Superior temporal gyrus (tissue), 1 donor: ENCODE measurements around the gene S1PR2.
A peak's percentile ranks its signal among the peaks of the same experiment; 100 is the strongest.

Experiments
- DNase-seq: peaks from one replicate; pipeline ENCODE4 v3.0.0-alpha.2; 2016; ENCODE audit errors: extremely low spot score

The S1PR2 gene

DNA sequence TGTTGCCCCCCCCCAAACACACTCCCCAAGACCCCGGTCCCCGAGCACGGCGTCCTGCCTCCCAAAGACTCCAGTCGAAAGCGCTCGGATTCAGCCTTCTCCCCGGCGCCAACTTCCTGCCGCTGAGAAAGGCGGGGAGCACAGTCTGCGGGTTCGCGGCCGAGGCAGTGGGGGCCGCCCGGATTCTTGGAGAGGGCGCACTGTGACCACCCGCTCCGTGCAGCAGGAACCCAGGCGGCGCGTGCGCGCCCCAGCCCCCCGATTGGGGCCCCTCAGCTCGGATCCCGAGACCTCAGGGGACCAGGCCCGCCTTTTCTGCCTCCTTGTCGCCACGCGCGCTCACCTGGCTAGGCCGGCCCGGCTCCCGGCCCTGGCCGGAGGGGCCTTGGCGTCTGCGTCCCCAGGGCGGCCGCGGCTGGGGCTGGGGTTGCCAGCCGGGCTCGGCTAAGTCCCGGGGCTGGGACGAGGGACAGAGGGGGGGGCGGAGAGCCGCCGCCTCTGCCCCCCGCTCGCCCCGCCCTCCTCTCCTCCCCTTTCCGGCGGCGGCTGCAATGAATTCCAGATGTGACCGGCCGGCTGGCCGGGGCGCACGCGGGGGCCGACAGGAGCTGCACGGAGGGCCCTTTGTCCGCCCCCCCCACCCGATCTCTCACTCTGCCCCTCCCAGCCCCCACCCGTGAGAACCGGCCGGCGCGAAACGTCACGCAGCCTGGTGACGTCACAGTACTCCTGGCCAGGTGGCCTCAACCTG, at the start of gene S1PR2:
Gene S1PR2 (minus strand): TSS at position 471 of the 751 bp plus-strand sequence. CDS start 6,426 bp downstream, outside the sequence.
- DNase-seq, result no peak

DNA sequence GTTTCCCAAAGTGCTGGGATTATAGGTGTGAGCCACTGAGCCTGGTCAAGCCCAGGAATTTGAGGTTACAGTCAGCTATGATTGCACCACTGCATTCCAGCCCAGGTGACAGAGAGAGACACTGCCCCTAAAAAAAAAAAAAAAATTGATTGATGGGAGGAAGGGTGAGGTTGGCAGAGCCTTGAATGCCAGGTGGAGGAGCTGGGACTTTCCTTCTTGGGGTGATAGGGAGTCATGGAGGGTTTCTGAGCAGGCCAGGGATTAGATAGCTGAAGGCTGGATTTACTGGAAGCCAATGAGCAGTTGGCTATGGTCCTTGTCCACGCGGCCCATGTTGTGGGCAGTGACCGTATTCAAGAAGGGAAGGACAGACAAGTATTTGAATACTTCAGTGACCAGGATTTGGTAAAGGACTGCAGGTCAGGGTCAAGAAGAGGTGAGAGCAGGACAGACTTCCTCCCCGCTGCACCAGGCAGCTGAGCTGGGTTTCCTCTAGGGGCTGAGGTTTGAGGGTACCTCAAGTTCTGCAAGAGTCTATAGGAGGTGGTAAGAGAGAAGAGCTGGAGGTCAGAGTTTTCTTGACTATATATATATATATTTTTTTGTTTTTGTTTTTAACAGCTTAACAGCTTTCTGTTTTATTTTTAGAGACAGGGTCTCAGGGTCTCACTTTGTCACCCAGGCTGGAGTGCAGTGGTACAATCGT, 48.8 kb upstream of the S1PR2 start:
- DNase-seq, result no peak

- DNase-seq, result no peak
Observed at GRCh38 chr19:10278935-10279334, 47.8 kb upstream of the S1PR2 start.

DNA sequence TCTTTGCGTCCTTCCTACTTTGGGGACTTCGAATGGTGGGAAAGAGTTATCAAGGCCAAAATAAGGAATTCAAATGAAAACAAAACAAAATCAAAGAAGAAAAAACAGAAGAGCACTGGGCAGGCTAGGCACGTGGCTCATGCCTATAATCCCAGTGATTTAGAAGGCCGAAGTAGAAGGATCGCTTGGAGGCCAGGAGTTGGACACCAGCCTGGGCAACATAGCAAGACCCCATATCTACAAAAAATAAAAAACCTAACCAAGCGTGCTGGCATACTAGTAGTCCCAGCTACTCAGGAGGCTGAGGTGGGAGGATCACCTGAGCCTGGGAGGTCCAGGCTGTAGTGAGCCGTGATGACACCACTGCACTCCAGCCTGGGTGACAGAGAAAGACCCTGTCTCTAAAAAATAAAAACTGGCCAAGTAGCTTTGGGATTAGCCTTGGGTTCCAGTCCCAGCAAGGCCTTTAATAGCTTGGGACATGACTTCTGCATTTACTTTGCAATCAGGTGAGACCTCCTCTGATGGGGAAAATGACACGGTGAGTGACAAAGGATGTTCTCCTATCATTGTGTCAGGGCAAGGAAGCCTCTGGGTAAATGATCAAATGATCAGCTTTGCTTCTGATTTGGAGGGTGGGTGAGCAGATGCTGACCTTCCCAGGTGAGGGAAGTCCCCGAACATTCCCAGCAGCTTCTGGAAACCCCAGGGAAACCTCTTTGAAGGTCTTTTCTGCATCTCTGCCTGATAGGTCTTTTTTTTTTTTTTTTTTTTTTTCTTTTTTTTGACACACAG, 46.9 kb upstream of the S1PR2 start:
- DNase-seq, result no peak

- DNase-seq, result no peak
Observed at GRCh38 chr19:10274589-10274988, 43.5 kb upstream of the S1PR2 start.

- no peak for DNase-seq
Observed at GRCh38 chr19:10271543-10272086, 40.5 kb upstream of the S1PR2 start.

GRCh38 chr19:10270616-10271394, 39.7 kb upstream of the S1PR2 start, which contains the start of gene ICAM1:
TSS of gene ICAM1 (plus strand) at chr19:10271120. CDS start at chr19:10271160, 40 bp downstream.
- DNase-seq, result no peak

GRCh38 chr19:10270180-10270615, 39.1 kb upstream of the S1PR2 start:
- no peak for DNase-seq

GRCh38 chr19:10269333-10270179, 38.4 kb upstream of the S1PR2 start:
- peak; percentile 74 for DNase-seq

DNA sequence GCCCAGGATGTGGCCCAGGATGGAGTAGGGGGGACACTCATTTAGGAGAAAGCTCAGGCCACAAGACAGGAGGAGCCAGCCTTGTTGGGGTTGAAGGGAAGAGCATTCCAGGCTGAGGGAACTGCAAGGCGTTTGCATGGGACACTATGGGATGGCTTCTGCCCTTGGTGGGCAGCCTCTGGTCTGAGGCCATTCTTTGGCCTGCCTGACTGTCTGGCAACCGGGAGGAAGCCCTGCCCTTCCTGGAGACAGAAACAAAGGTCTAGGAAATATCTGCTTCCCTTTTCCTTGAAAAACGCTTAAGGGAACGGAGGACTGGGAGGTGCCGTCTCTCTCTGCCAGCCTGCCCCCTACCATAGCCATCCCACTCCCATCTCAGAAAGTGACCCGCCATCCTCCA, 36.9 kb upstream of the S1PR2 start:
- DNase-seq, result no peak

- DNase-seq, result no peak
Observed at GRCh38 chr19:10266706-10267105, 35.6 kb upstream of the S1PR2 start.

DNA sequence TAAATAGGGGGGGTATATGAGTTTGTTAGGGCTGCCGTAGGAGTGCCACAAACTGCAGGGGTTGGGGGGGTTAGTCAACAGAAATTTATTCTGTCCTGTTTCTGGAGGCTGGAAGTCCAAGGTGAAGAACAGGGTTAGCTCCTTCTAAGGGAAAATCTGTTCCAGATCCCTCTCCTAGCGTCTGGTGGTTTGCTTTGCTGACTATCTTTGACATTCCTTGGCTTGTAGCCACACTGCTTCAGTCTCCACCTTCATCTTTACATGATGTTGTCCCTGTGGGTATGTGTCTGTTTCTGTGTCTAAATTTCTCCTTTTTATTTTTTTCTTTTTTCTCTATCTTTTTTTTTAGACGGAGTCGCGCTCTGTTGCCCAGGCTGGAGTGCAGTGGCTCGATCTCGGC, 31.6 kb upstream of the S1PR2 start:
- DNase-seq, result no peak

DNA sequence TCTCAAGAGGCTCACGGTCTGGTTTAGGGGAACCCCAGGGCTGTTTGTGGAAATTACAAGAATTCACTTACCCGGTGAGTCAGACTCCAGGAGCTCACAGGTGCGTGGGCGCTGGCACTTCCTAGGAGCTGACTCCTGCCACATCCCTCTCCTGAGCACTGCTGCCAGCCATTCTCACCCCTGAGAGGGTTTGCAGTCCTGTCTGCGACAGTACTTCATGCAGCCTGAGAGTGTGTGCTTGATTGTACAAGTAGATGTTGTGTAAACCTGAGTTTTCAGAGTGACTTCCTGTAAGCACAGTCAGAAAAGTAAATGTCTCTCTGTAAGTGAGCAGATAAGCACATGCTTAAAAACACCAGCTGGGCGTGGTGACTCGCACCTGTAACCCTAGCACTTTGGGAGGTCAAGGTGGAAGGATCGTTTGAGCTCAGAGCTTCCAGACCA, 29.0 kb upstream of the S1PR2 start:
- peak; percentile 24 for DNase-seq

DNA sequence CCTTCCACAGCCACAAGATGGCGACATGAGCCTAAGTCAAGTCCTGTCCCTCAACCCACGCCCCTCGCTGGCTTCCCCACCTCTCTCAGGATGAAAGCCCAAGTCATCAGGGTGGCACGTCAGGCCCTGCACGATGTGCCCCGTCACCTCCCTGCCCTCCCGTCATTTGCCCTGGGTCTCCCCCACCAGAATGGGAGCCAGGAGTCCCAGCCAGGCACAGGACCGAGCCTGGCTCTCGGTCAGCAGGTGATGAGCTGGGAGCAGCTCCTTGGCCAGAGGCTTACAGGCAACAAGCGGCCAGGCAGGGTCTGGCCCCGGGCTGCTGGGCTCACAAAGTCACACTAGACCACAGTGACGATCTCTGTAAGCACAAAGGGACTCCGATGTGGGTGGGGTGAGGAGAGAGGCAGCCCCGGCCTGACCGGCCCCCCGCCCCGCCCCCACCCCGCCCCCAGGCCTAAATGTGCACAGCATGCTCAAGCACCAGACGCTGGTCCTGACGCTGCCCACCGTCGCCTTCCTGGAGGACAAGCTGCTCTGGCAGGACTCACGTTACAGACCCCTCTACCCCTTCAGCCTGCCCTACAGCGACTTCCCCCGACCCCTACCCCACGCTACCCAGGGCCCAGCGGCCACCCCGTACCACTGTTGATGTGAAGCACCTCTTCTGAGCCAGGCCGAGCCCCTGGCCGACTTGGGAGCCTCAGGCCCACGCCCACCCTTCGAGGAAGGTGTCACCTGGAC, 28.2 kb upstream of the S1PR2 start:
- peak; percentile 81 for DNase-seq

GRCh38 chr19:10258080-10258710, 27.1 kb upstream of the S1PR2 start:
- DNase-seq, result no peak

GRCh38 chr19:10256970-10257615, 26.0 kb upstream of the S1PR2 start:
- DNase-seq, result no peak

- no peak for DNase-seq
Observed at GRCh38 chr19:10256551-10256950, 25.4 kb upstream of the S1PR2 start.

DNA sequence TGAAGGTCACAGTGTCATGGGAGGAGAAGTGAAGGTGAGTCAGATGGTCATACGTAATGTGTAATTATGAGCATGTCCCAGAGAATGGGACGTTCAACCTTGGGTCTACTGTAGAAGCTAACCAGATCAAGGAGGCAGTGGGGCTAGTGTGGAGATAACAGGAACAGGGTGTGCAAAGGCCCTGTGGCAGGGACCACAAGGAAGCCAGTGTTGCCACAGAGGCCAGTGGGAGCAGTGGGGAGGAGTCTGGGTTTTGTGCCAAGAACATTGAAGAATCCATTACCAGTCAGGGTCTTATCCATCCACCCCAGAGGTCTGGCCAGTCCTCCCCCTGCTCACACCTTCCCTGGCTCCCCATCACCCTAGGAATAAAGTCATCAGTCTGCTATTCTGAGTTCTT, 24.2 kb upstream of the S1PR2 start:
- DNase-seq, result no peak
